Fibroblast of upper back skin (primary cell): ENCODE data around the gene VAMP1.

ENCODE experiments used
- DNase-seq: peaks from one replicate; pipeline ENCODE4 v3.0.0-alpha.2; 2013

The VAMP1 gene

GRCh38 chr12:6423267-6424007, 47.0 kb downstream of the VAMP1 start:
- DNase-seq, result peak; percentile 91

- DNase-seq, result no peak
Observed at GRCh38 chr12:6420364-6420763, 50.1 kb downstream of the VAMP1 start.

GRCh38 chr12:6418796-6419195, 51.7 kb downstream of the VAMP1 start:
- DNase-seq, result no peak

- no peak for DNase-seq
Observed at GRCh38 chr12:6416596-6416995, 53.9 kb downstream of the VAMP1 start.
